Liver (tissue), 9 donors: ENCODE measurements around the gene KLK10. TPM values are rescaled to one million over a fixed set of nuclear protein-coding genes. Genes with fewer than 3 reads are reported as not detected.

Experiments used
- DNase-seq: peaks from one replicate; pipeline ENCODE4 v3.0.0-alpha.2; 2017; ENCODE audit warnings: low spot score
- H3K27ac ChIP-seq, 2 donors: one replicate each; pipeline ENCODE4 v1.7.0; 2013; ENCODE audit warnings: inconsistent platforms in 2 of 2, low read length in 2 of 2, control low read depth in 1 of 2, low read depth in 1 of 2, mild to moderate bottlenecking in 1 of 2
- H3K27me3 ChIP-seq, 4 donors: one replicate each; pipeline versions ENCODE4 v1.6.1 to v1.7.0; 2013; ENCODE audit warnings: low read length in 3 of 4, inconsistent platforms in 1 of 4, mild to moderate bottlenecking in 1 of 4, moderate library complexity in 1 of 4; ENCODE audit not compliant: control insufficient read depth in 4 of 4, insufficient read depth in 4 of 4
- H3K36me3 ChIP-seq, 4 donors: one replicate each; pipeline versions ENCODE4 v1.6.1 to v1.7.0; 2013; ENCODE audit warnings: low read length in 3 of 4, mild to moderate bottlenecking in 3 of 4, low read depth in 1 of 4, moderate library complexity in 1 of 4; ENCODE audit not compliant: control insufficient read depth in 4 of 4, insufficient read depth in 3 of 4
- H3K4me1 ChIP-seq, 4 donors: one replicate each; pipeline versions ENCODE4 v1.6.1 to v1.7.0; 2013; ENCODE audit warnings: low read length in 3 of 4, mild to moderate bottlenecking in 3 of 4, moderate library complexity in 1 of 4; ENCODE audit not compliant: control insufficient read depth in 4 of 4, insufficient read depth in 4 of 4
- H3K4me3 ChIP-seq, 3 donors: one replicate each; pipeline versions ENCODE4 v1.6.1 to v1.7.0; 2013; ENCODE audit warnings: low read length in 3 of 3, control low read depth in 1 of 3, low read depth in 1 of 3, mild to moderate bottlenecking in 1 of 3
- H3K9ac ChIP-seq, 2 donors: one replicate each; pipeline ENCODE4 v1.7.0; 2013; ENCODE audit warnings: low read length in 2 of 2, mild to moderate bottlenecking in 2 of 2, moderate library complexity in 2 of 2, control low read depth in 1 of 2, low read depth in 1 of 2
- H3K9me3 ChIP-seq, 4 donors: one replicate each; pipeline versions ENCODE4 v1.6.1 to v1.7.0; 2013; ENCODE audit warnings: low read length in 3 of 4; ENCODE audit not compliant: control insufficient read depth in 4 of 4
- EGR1 ChIP-seq, 2 donors: IDR thresholded peaks; 2 replicates each; pipeline ENCODE4 v1.6.1; 2016 to 2018; ENCODE audit warnings: antibody characterized with exemption in 2 of 2, low read depth in 2 of 2
- FOXA1 ChIP-seq: IDR thresholded peaks from 2 replicates; pipeline ENCODE4 v1.6.1; 2016; ENCODE audit warnings: antibody characterized with exemption
- FOXA2 ChIP-seq: IDR thresholded peaks from 2 replicates; pipeline ENCODE4 v1.6.1; 2016; ENCODE audit warnings: antibody characterized with exemption
- GABPA ChIP-seq, 2 donors: IDR thresholded peaks in 1 of 2; conservative IDR thresholded peaks in 1 of 2; 2 replicates each; pipeline ENCODE4 v1.6.1; 2016; ENCODE audit warnings: antibody characterized with exemption in 2 of 2, mild to moderate bottlenecking in 1 of 2, moderate library complexity in 1 of 2
- HNF4G ChIP-seq: IDR thresholded peaks from 2 replicates; pipeline ENCODE4 v1.6.1; 2016; ENCODE audit warnings: antibody characterized with exemption
- JUND ChIP-seq, 2 donors: IDR thresholded peaks; 2 replicates each; pipeline ENCODE4 v1.6.1; 2016; ENCODE audit warnings: antibody characterized with exemption in 2 of 2
- RAD21 ChIP-seq, 2 donors: IDR thresholded peaks; 2 replicates each; pipeline ENCODE4 v1.6.1; 2016; ENCODE audit warnings: antibody characterized with exemption in 2 of 2, mild to moderate bottlenecking in 2 of 2
- TAF1 ChIP-seq: conservative IDR thresholded peaks from 2 replicates; pipeline ENCODE4 v1.6.1; 2016; ENCODE audit warnings: antibody characterized with exemption, mild to moderate bottlenecking
- YY1 ChIP-seq: IDR thresholded peaks from 2 replicates; pipeline ENCODE4 v1.6.1; 2016; ENCODE audit warnings: antibody characterized with exemption, mild to moderate bottlenecking
- WGBS: extraction: QIAGEN DNeasy Blood & Tissue Kit; methylation state at CpG from one replicate; pipeline ENCODE4 v1.1.7; 2013; 5-methylcytosine and 5-hydroxymethylcytosine counted together
- polyA plus RNA-seq, 2 donors: library from polyadenylated mRNA; stranded (reverse) in 1 of 2; unstranded in 1 of 2; fragments of 200-250 nt in 1 of 2; fragments of >200 nt in 1 of 2; fragmentation: Nextera tagmentation in 1 of 2; extraction: Ambion mirVana in 1 of 2; gene quantifications; one replicate each; pipeline versions ENCODE4 v1.2.1 to v1.2.3, GENCODE V29; 2013 to 2015
- total RNA-seq, 2 donors: library from RNA; depleted of rRNA; stranded (reverse); fragments of >200 nt; gene quantifications; one replicate each; pipeline ENCODE4 v1.2.3, GENCODE V29; 2014
- TF ChIP-seq, protein P1 (sequence below): IDR thresholded peaks from 2 replicates; pipeline ENCODE4 v1.6.1; 2016; ENCODE audit warnings: antibody characterized with exemption
- TF ChIP-seq, protein P2 (sequence below): IDR thresholded peaks from 2 replicates; pipeline ENCODE4 v1.6.1; 2016; ENCODE audit warnings: antibody characterized with exemption
- TF ChIP-seq, protein P3 (sequence below): fragments of 150-350 bp; IDR thresholded peaks from 2 replicates; pipeline ENCODE4 v1.5.1; 2017; ENCODE audit warnings: improper control_type of control experiment, low read depth, low read length; ENCODE audit not compliant: missing input control
- TF ChIP-seq, protein P4 (sequence below): IDR thresholded peaks from 2 replicates; pipeline ENCODE4 v1.6.1; 2016; ENCODE audit warnings: antibody characterized with exemption
- donor health status: healthy.
- donor health status: healthy.
- donor health status: healthy.
- donor health status: healthy.
- donor health status: healthy.

The KLK10 gene
- total and polyA plus RNA-seq, 4 donors: 0.06 TPM; not detected in 3

DNA sequence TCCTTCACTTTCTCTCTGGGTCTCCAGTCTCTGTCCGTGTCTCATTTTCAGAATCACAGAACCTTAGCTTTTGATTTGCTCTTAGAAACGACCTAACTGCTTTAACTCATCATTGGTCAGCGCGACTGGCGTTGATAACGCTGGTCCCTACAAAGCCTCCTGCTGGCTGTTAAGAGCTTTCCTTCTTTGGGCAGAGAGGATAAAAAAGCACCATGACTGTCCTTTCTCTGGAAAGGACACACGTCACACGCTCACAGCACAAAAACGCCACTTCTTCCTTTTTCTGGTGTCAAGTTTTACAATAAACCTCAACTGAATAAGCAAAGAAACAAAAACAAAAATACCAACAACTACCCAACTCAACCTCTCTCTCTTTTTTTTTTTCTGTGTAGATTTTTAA lies 17.0 kb upstream of the KLK10 start:
- H3K27ac ChIP-seq: no peak overlapping the region
- H3K36me3 ChIP-seq: no peaks in the 10 kb centered on the region
- H3K4me1 ChIP-seq: no peaks in the 10 kb centered on the region
- TF ChIP-seq, protein P1, sequence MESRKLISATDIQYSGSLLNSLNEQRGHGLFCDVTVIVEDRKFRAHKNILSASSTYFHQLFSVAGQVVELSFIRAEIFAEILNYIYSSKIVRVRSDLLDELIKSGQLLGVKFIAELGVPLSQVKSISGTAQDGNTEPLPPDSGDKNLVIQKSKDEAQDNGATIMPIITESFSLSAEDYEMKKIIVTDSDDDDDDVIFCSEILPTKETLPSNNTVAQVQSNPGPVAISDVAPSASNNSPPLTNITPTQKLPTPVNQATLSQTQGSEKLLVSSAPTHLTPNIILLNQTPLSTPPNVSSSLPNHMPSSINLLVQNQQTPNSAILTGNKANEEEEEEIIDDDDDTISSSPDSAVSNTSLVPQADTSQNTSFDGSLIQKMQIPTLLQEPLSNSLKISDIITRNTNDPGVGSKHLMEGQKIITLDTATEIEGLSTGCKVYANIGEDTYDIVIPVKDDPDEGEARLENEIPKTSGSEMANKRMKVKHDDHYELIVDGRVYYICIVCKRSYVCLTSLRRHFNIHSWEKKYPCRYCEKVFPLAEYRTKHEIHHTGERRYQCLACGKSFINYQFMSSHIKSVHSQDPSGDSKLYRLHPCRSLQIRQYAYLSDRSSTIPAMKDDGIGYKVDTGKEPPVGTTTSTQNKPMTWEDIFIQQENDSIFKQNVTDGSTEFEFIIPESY: no peak
- no peak for TF ChIP-seq GABPA (IDR thresholded peaks at IDR 0.05 in 1 of 2, conservative IDR thresholded peaks at IDR 0.05 in 1 of 2)
- TF ChIP-seq YY1: no peak
- TF ChIP-seq EGR1 (IDR thresholded peaks at IDR 0.05; ENCODE audit: low read depth in 2 of 2): no peak
- TF ChIP-seq, protein P2, sequence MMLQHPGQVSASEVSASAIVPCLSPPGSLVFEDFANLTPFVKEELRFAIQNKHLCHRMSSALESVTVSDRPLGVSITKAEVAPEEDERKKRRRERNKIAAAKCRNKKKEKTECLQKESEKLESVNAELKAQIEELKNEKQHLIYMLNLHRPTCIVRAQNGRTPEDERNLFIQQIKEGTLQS: no peak
- no peak for TF ChIP-seq FOXA1
- TF ChIP-seq FOXA2: no peak
- 38% methylated on average over 9 of the region's 9 CpGs for WGBS
- no peaks in the 10 kb centered on the region for H3K9me3 ChIP-seq
- no peak for DNase-seq
- no peak overlapping the region for H3K9ac ChIP-seq
- no peaks in the 10 kb centered on the region for H3K27me3 ChIP-seq
- H3K4me3 ChIP-seq: no peak overlapping the region

DNA sequence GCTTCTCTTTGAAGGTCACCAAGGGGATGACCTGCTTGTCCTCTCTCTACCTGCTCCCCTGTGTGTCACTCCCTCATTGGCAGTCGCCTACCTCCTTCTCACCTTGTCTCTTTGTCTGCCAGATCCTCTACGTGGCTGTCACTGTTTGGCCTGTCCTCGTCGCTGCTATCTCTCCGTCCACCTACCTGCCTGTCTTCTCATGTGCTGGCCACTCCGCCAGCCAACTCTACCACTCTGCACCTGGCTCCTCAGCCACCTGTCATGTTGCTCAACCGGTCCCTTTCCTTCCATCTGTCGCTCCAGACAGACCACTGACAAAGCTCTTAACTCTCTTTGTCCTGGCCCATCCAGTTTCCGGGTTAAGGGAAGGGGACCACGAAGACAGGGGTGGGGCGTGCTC lies 15.2 kb upstream of the KLK10 start, which contains the start of gene KLK12:
Gene KLK12 (minus strand): TSS at position 299 of the 400 bp plus-strand sequence. CDS start 381 bp downstream, outside the sequence.
- DNase-seq: no peak
- TF ChIP-seq HNF4G (no peak), EGR1 (IDR thresholded peaks at IDR 0.05; ENCODE audit: low read depth in 2 of 2) (no peak), TAF1 (no peak), GABPA (IDR thresholded peaks at IDR 0.05 in 1 of 2, conservative IDR thresholded peaks at IDR 0.05 in 1 of 2) (no peak), RAD21 (IDR thresholded peaks at IDR 0.05) (no peak), JUND (IDR thresholded peaks at IDR 0.05) (no peak)
- TF ChIP-seq, protein P3, sequence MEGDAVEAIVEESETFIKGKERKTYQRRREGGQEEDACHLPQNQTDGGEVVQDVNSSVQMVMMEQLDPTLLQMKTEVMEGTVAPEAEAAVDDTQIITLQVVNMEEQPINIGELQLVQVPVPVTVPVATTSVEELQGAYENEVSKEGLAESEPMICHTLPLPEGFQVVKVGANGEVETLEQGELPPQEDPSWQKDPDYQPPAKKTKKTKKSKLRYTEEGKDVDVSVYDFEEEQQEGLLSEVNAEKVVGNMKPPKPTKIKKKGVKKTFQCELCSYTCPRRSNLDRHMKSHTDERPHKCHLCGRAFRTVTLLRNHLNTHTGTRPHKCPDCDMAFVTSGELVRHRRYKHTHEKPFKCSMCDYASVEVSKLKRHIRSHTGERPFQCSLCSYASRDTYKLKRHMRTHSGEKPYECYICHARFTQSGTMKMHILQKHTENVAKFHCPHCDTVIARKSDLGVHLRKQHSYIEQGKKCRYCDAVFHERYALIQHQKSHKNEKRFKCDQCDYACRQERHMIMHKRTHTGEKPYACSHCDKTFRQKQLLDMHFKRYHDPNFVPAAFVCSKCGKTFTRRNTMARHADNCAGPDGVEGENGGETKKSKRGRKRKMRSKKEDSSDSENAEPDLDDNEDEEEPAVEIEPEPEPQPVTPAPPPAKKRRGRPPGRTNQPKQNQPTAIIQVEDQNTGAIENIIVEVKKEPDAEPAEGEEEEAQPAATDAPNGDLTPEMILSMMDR: no peak
- TF ChIP-seq, protein P4, sequence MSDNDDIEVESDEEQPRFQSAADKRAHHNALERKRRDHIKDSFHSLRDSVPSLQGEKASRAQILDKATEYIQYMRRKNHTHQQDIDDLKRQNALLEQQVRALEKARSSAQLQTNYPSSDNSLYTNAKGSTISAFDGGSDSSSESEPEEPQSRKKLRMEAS: no peak
- TF ChIP-seq, protein P1: no peak
- Histone ChIP-seq H3K9ac (no peak within 1 kb of the TSS), H3K4me1 (no peaks in the 10 kb centered on the region), H3K9me3 (peaks cover 0 to 3% (median 0%) of the 10 kb centered on the region in 4 donors), H3K4me3 (no peak within 1 kb of the TSS), H3K27me3 (no peaks in the 10 kb centered on the region), H3K27ac (no peak within 1 kb of the TSS), H3K36me3 (no peaks in the 10 kb centered on the region)
- whole genome bisulfite sequencing: 36% methylated on average over 11 of the region's 11 CpGs
